Neutrophil (primary cell): ENCODE measurements around the gene SRGAP1.
"Not testable (repeated sequence)": the region's sequence is repeated elsewhere in the genome, so short reads cannot be mapped to it uniquely, and the experiment has no call there.

Source experiments
- H3K27ac ChIP-seq: fragments of 200-600 bp; sonication (generic); 2 replicates; pipeline ENCODE4 v1.5.1; 2016; ENCODE audit warnings: mild to moderate bottlenecking, moderate library complexity
- H3K27me3 ChIP-seq: fragments of 200-600 bp; sonication (generic); 2 replicates; pipeline ENCODE4 v1.6.0; 2016; ENCODE audit warnings: mild to moderate bottlenecking
- H3K36me3 ChIP-seq: fragments of 200-600 bp; sonication (generic); 2 replicates; pipeline ENCODE4 v1.5.1; 2017
- H3K4me1 ChIP-seq, 2 experiments: fragments of 200-600 bp in 1 of 2; sonication (generic) in 1 of 2; 1 replicate in 1 of 2; 2 replicates in 1 of 2; pipeline versions ENCODE4 v1.5.1 to v1.6.1; 2013 to 2016; ENCODE audit warnings: low read depth in 1 of 2, low read length in 1 of 2, mild to moderate bottlenecking in 1 of 2, moderate library complexity in 1 of 2; ENCODE audit not compliant: control insufficient read depth in 1 of 2, insufficient read depth in 1 of 2
- H3K4me3 ChIP-seq, 2 experiments: fragments of 200-600 bp in 1 of 2; sonication (generic) in 1 of 2; 1 replicate in 1 of 2; 2 replicates in 1 of 2; pipeline ENCODE4 v1.5.1; 2013 to 2016; ENCODE audit warnings: low read depth in 1 of 2, low read length in 1 of 2, mild to moderate bottlenecking in 1 of 2, moderate library complexity in 1 of 2
- H3K9me3 ChIP-seq: fragments of 200-600 bp; sonication (generic); 2 replicates; pipeline ENCODE4 v1.5.1; 2016
- CTCF ChIP-seq: fragments of 200-600 bp; sonication (generic); IDR thresholded peaks from 2 replicates; pipeline ENCODE4 v1.5.1; 2016; ENCODE audit warnings: antibody characterized with exemption

Gene SRGAP1

GRCh38 chr12:64154677-64155076 is 310.2 kb downstream of the SRGAP1 start:
- H3K4me1 ChIP-seq = no peaks in the 10 kb centered on the region
- H3K36me3 ChIP-seq = no peaks in the 10 kb centered on the region
- TF ChIP-seq CTCF = no peak

GRCh38 chr12:64157110-64157509 is 312.6 kb downstream of the SRGAP1 start:
- Histone ChIP-seq H3K4me1 (no peaks in the 10 kb centered on the region), H3K27ac (no peak overlapping the region), H3K9me3 (no peaks in the 10 kb centered on the region), H3K27me3 (no peaks in the 10 kb centered on the region), H3K36me3 (no peaks in the 10 kb centered on the region), H3K4me3 (no peak overlapping the region)
- TF ChIP-seq CTCF = no peak

More at GRCh38 chr12:64154677-64155076, 310.2 kb downstream of the SRGAP1 start:
- Histone ChIP-seq H3K4me3 (no peak overlapping the region), H3K27ac (no peak overlapping the region), H3K9me3 (no peaks in the 10 kb centered on the region), H3K27me3 (no peaks in the 10 kb centered on the region)

GRCh38 chr12:64160021-64160710 is 315.7 kb downstream of the SRGAP1 start:
- Histone ChIP-seq H3K27me3 (no peaks in the 10 kb centered on the region), H3K27ac (no peak overlapping the region), H3K9me3 (no peaks in the 10 kb centered on the region), H3K4me3 (no peak overlapping the region), H3K36me3 (no peaks in the 10 kb centered on the region), H3K4me1 (no peaks in the 10 kb centered on the region)
- no peak for TF ChIP-seq CTCF

- no peaks in the 10 kb centered on the region for H3K36me3 ChIP-seq
- no peaks in the 10 kb centered on the region for H3K9me3 ChIP-seq
- H3K27me3 ChIP-seq = no peaks in the 10 kb centered on the region
- no peak for TF ChIP-seq CTCF
- no peaks in the 10 kb centered on the region for H3K4me1 ChIP-seq
- H3K4me3 ChIP-seq = no peak overlapping the region
- H3K27ac ChIP-seq = no peak overlapping the region
Measured at GRCh38 chr12:64160711-64161060, 316.2 kb downstream of the SRGAP1 start.

GRCh38 chr12:64166606-64167005 is 322.1 kb downstream of the SRGAP1 start:
- H3K4me3 ChIP-seq, H3K36me3 ChIP-seq, H3K27ac ChIP-seq, H3K27me3 ChIP-seq, H3K4me1 ChIP-seq, H3K9me3 ChIP-seq: not testable (repeated sequence)

GRCh38 chr12:64167041-64167440 is 322.5 kb downstream of the SRGAP1 start:
- not testable (repeated sequence) for H3K4me1 ChIP-seq, H3K9me3 ChIP-seq, H3K27ac ChIP-seq, H3K27me3 ChIP-seq, H3K36me3 ChIP-seq, H3K4me3 ChIP-seq

- H3K27me3 ChIP-seq = no peaks in the 10 kb centered on the region
- no peaks in the 10 kb centered on the region for H3K36me3 ChIP-seq
- no peak for TF ChIP-seq CTCF
- H3K4me1 ChIP-seq = no peaks in the 10 kb centered on the region
- H3K9me3 ChIP-seq = no peaks in the 10 kb centered on the region
- H3K27ac ChIP-seq = no peak overlapping the region
- H3K4me3 ChIP-seq = no peak overlapping the region
Measured at GRCh38 chr12:64170024-64170423, 325.5 kb downstream of the SRGAP1 start.
